ENCODE measurements around the gene ZMYND8.

GRCh38 chr20:47315339-47316056 is 41.0 kb downstream of the ZMYND8 start:
- TF ChIP-seq CTCF (IDR thresholded peaks at IDR 0.05) = no peak
- no peak for TF ChIP-seq POLR2A (IDR thresholded peaks at IDR 0.05)

Measured in thyroid gland (tissue), 4 donors.